OCI-LY3 (cell line): ENCODE results near the gene PGA5.
A peak's percentile ranks its signal among the peaks of the same experiment; 100 is the strongest.
"Not testable (repeated sequence)": the region's sequence is repeated elsewhere in the genome, so short reads cannot be mapped to it uniquely, and the experiment has no call there.

ENCODE experiments used
- H2AFZ ChIP-seq: fragments of 200-600, 300-600 bp; shearing (Covaris generic); 2 replicates; pipeline ENCODE4 v1.6.0; 2014; ENCODE audit warnings: antibody characterized with exemption, low read depth, low read length
- H3K27ac ChIP-seq: fragments of 200-600, 300-600 bp; sonication (generic); 2 replicates; pipeline ENCODE4 v1.5.1; 2014; ENCODE audit warnings: mild to moderate bottlenecking, low read length, moderate library complexity, mixed read lengths
- H3K27me3 ChIP-seq: fragments of 200-600, 300-600 bp; sonication (generic); 2 replicates; pipeline ENCODE4 v1.6.1; 2014; ENCODE audit warnings: low read depth, low read length, mixed read lengths
- H3K36me3 ChIP-seq: fragments of 200-600, 300-600 bp; sonication (generic); replicated peaks from 2 replicates; pipeline ENCODE3; 2014; ENCODE audit warnings: low read depth, low read length, mixed read lengths
- H3K4me1 ChIP-seq: fragments of 300-600, 200-600 bp; sonication (generic); 2 replicates; pipeline ENCODE4 v1.6.1; 2014; ENCODE audit warnings: low read length, mixed read lengths
- H3K4me2 ChIP-seq: fragments of 200-600, 300-600 bp; sonication (generic); 2 replicates; pipeline ENCODE4 v1.6.1; 2014; ENCODE audit warnings: low read length, mixed read lengths
- H3K4me3 ChIP-seq: fragments of 300-600, 200-600 bp; sonication (generic); 2 replicates; pipeline ENCODE4 v1.5.1; 2014; ENCODE audit warnings: antibody characterized with exemption, mild to moderate bottlenecking, low read length, moderate library complexity
- H3K79me2 ChIP-seq: fragments of 300-600, 200-600 bp; shearing (Covaris generic); 2 replicates; pipeline ENCODE4 v1.6.1; 2014; ENCODE audit warnings: mild to moderate bottlenecking, low read length, mixed read lengths
- H3K9ac ChIP-seq: fragments of 300-600, 200-600 bp; shearing (Covaris generic); 2 replicates; pipeline ENCODE4 v1.6.0; 2014; ENCODE audit warnings: mild to moderate bottlenecking, low read length, moderate library complexity
- H3K9me3 ChIP-seq: fragments of 200-600, 300-600 bp; shearing (Covaris generic); 2 replicates; pipeline ENCODE4 v1.6.1; 2014; ENCODE audit warnings: low read length, mixed read lengths; ENCODE audit not compliant: insufficient read depth
- H4K20me1 ChIP-seq: fragments of 200-600, 300-600 bp; sonication (generic); 2 replicates; pipeline ENCODE4 v1.6.1; 2016; ENCODE audit warnings: low read length, mixed read lengths; ENCODE audit not compliant: insufficient read depth
- EZH2phosphoT487 ChIP-seq: fragments of 200-600 bp; shearing (Covaris generic); IDR thresholded peaks from 2 replicates; pipeline ENCODE4 v1.6.1; 2018; ENCODE audit warnings: antibody characterized with exemption, mixed run types, low read depth
- TF ChIP-seq, protein P1 (sequence below): fragments of 200-600, 300-600 bp; sonication (generic); IDR thresholded peaks from 2 replicates; pipeline ENCODE4 v1.5.1; 2014; ENCODE audit warnings: antibody characterized with exemption, low read length, low read depth

Gene PGA5

DNA sequence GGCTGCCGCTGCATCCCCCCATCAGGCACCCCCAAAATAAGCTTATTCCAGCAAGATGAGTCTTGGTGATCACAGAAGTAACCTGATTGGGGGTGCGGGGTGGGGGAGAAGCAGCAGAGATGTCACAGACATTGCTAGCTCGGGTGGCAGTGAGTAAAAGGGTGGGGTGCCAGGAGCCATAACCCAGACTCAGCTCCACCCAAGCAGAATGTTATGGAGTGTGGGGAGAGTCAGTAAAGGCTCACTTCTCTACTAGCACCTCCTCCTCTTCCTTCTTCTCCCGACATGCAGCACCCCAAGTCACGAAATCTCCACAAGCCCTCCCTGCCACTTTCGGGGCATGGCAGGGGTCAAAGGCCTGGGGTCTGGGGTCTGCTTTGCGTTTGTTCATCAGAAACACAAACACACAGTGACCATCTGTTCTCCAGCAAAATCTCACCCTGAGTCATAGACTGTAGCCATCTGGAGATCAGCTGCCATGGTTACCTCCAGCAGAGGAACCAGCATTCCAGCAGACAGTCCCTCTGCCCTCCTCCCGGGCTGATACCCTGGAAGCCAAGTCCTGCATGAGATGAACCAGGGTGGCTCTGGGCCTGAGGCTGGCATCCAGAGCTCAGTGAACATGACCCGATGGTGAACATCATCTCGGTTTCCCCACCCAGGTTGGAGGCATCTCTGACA lies 4.4 kb downstream of the PGA5 start:
- H4K20me1 ChIP-seq, H3K4me2 ChIP-seq, H3K36me3 ChIP-seq, H3K79me2 ChIP-seq, H3K27me3 ChIP-seq, H3K4me3 ChIP-seq, H3K27ac ChIP-seq, H2AFZ ChIP-seq, H3K4me1 ChIP-seq, H3K9ac ChIP-seq, H3K9me3 ChIP-seq: not testable (repeated sequence)

DNA sequence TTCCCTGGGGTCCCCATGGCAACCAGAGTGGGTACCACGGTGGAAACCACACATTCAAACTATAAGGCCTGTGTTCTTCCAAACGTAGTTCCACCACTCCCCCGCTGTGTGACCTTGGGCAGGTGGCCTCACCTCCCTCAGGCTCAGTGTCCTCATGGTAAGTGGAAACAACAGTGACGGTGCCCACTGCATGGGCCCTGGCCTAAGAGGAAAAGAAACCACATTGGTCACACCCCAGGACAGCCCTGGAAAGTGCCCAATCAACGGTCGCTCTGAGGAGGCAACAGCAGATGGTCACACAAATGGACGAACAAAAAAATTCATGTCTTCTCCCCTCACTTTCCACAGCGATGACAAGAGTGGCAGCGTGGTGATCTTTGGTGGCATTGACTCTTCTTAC lies 7.1 kb downstream of the PGA5 start:
- H2AFZ ChIP-seq, H3K9me3 ChIP-seq, H3K79me2 ChIP-seq, H3K4me3 ChIP-seq, H4K20me1 ChIP-seq, H3K9ac ChIP-seq, H3K4me1 ChIP-seq, H3K27ac ChIP-seq, H3K4me2 ChIP-seq, H3K27me3 ChIP-seq, H3K36me3 ChIP-seq: not testable (repeated sequence)

DNA sequence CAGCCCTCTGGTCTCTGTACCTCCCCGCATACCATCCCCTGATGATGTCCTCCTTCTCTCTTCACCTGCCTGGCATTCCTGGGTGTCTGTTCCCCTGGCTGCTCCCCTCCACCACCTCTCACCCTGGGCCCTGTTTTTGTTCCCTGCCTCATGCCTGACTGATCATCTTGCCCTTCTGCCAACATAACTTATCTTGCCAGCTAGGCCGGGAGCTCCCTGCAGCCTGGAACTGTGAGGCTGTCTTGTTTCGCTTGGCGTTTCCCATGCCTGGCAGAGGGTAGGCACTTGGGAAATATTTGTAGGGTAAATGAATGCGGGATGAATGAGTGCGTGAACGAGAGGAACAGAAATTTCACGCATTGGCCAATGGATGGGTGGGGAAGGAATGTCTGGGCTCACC lies 8.2 kb downstream of the PGA5 start:
- not testable (repeated sequence) for H3K36me3 ChIP-seq, H3K27me3 ChIP-seq, H3K4me2 ChIP-seq, H2AFZ ChIP-seq, H3K9me3 ChIP-seq, H3K27ac ChIP-seq, H3K4me3 ChIP-seq, H4K20me1 ChIP-seq, H3K79me2 ChIP-seq, H3K9ac ChIP-seq, H3K4me1 ChIP-seq

DNA sequence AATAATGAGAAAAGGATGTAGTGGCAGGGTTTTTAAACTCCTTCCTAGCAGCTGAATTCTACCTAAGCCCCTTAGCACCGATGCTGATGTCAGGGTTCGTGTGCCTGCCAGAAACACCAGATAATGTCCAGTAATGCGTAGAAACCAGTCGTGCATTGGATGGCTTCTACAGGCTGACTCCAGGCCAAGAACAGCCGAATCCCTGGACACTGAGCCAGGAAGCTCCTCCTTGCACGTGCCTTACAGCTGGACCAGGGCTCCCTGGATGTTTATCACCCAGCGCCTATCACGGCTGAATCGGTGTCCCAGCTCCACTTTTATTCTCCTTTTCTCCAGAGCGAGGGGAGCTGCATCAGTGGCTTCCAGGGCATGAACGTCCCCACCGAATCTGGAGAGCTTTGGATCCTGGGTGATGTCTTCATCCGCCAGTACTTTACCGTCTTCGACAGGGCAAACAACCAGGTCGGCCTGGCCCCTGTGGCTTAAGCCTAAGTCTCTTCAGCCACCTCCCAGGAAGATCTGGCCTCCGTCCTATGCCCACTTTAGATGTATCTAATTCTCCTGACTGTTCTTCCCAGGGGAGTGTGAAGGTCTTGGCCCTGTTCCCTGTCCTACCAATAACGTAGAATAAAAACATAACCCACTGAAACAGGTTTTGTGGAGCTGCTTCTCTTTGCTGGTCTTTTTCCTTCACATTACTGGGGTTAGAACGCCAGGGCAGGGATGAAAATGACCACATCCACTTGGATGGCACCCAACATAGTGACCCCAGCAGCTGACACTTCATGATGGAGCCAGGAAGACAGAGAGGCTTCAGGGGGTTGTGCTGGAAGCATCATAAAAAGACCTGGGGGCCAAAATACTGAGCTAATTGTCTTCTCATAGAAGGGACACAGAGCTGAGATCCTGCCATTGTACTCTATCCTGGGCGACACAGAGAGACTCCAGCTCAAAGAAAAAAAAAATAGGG lies 10.1 kb downstream of the PGA5 start:
- not testable (repeated sequence) for H3K27ac ChIP-seq

DNA sequence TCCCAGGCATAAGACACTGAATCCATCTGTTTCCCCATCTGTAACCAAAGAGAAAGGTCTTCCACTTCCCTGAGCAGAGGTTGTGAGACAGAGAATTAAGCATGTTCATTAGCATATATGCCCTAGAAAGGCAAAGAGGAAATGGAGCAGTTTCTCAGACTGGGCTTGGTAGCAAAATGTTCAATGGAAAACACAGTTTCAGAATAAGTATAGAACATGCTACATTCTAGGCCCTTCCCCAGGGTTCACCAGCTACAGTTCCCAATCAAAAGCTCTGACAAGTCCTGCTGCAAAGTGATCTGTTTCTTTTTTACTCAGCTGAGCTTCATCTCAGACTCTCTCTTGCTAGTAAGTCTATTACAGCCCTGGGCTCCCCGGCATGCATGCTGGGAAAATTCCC lies 11.4 kb downstream of the PGA5 start:
- H3K27ac ChIP-seq, H3K4me3 ChIP-seq, H3K9me3 ChIP-seq, H3K36me3 ChIP-seq, H3K79me2 ChIP-seq, H2AFZ ChIP-seq, H3K4me1 ChIP-seq, H4K20me1 ChIP-seq, H3K4me2 ChIP-seq, H3K9ac ChIP-seq, H3K27me3 ChIP-seq: not testable (repeated sequence)

More for the DNA sequence above, 10.1 kb downstream of the PGA5 start:
- H2AFZ ChIP-seq, H3K4me2 ChIP-seq, H3K9me3 ChIP-seq, H3K4me3 ChIP-seq, H3K9ac ChIP-seq, H3K4me1 ChIP-seq, H3K36me3 ChIP-seq, H3K79me2 ChIP-seq, H4K20me1 ChIP-seq, H3K27me3 ChIP-seq: not testable (repeated sequence)

DNA sequence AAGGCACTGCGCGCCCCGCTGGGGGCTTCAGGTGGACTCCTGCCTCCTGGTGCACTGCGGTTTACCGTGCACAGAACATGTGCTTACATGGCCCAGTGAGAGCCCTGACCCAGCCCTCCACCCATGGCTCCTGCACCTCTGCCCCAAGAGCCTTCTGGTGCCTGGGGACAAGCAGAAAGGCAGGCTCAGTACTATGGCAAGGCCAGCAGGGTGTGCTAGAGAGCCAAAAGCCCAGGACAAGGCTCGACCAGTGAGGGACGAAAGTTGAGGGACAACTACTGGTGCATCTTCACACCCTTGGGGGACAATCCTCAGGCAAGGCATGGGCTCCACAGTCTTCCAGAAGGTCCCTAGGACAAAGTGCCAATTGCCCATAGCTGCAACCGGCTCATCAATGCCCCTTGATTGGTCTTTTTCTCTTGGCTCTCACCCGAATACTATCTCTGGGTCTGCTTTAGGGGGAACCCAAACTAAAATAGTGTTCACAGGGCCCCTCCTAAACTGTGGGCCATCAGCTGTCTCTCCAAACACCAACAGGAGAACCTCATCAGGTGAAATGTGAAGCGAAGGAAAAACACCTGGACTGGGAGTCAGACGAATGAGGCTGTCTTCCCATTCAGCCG lies 13.5 kb downstream of the PGA5 start:
- Histone ChIP-seq H3K36me3 (no peaks in the 10 kb centered on the region), H3K27ac (no peak overlapping the region), H4K20me1 (no peaks in the 10 kb centered on the region), H3K9me3 (no peaks in the 10 kb centered on the region), H3K79me2 (no peaks in the 10 kb centered on the region), H3K9ac (no peak overlapping the region), H3K27me3 (no peaks in the 10 kb centered on the region), H2AFZ (0 out of 2 replicates have a peak overlapping the region, but pooled peaks have one; percentile 40), H3K4me1 (peaks cover 6% of the 10 kb centered on the region; the same call in 1 of the 2 replicates), H3K4me3 (no peak overlapping the region), H3K4me2 (peak overlapping the region; percentile 17; the same call in 1 of the 2 replicates)
- TF ChIP-seq EZH2phosphoT487 = no peak
- TF ChIP-seq, protein P1, sequence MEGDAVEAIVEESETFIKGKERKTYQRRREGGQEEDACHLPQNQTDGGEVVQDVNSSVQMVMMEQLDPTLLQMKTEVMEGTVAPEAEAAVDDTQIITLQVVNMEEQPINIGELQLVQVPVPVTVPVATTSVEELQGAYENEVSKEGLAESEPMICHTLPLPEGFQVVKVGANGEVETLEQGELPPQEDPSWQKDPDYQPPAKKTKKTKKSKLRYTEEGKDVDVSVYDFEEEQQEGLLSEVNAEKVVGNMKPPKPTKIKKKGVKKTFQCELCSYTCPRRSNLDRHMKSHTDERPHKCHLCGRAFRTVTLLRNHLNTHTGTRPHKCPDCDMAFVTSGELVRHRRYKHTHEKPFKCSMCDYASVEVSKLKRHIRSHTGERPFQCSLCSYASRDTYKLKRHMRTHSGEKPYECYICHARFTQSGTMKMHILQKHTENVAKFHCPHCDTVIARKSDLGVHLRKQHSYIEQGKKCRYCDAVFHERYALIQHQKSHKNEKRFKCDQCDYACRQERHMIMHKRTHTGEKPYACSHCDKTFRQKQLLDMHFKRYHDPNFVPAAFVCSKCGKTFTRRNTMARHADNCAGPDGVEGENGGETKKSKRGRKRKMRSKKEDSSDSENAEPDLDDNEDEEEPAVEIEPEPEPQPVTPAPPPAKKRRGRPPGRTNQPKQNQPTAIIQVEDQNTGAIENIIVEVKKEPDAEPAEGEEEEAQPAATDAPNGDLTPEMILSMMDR = peak; percentile 79
